Kidney capillary endothelial cell (primary cell): ENCODE data around the gene DIPK2B.

Source experiments
- DNase-seq: peaks from one replicate; pipeline ENCODE4 v3.0.0-alpha.2; 2018; ENCODE audit warnings: low spot score

DIPK2B gene

DNA sequence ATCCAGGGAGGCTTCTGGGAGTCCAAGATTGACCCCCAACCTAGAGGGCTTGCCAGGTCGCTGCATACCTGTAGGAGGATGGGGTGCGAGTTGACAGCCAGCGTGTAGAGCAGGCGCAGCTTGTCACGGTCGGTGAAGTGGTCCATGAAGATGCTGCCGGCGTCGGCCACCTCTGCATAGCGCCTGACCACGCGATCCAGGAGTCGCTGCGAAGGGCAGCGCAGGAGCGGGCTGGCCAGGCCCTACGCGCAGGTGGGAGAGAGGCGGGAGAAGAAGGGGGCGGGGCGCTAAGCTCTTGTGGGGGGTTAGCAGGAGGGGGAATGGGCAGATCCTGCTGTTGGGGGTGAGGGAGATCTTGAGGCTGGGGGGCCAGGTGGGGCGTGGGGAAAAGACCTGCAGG lies 43.0 kb downstream of the DIPK2B start:
- DNase-seq = no peak

DNA sequence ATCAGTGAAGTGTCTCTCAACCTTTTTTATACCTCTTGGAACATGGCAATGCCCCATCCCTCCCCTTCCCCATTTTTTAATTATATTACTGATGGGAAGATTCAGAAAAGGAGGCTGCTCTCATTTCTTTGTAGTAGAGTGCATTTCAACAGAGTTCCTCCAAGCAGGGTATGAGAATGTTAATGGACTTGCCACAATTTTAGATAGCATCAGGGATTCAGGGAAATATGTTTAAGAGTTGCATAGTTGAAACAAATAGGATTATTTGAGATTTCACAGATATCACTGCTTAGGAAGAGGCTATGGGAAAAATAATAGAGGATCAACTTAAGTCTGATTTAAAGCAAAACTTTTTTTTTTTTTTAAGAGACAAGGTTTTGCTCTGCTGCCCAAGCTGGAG lies 46.2 kb downstream of the DIPK2B start:
- DNase-seq = no peak

DNA sequence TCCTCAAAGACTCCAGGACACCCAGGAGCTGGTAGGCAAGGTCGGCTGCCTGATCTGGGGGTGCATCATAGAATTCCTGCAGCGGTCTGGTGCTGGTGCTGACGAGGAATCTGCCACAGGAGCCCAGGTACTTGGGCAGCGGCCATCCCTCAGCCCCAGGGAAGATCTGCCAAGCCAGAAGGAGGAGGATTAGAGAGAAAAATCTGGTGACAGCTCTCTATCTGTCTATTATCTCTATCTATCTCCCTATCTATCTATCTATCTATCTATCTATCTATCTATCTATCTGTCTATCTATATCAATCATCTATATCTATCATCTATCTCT lies 46.7 kb downstream of the DIPK2B start:
- DNase-seq = no peak
